ENCODE data around the gene EIF4EBP2. TPM values are rescaled to one million over a fixed set of nuclear protein-coding genes. Genes with fewer than 3 reads are reported as not detected.

EIF4EBP2 gene
- total and polyA plus RNA-seq, 2 donors (not counting 3 experiments of a cell fraction or from before 2014, with no cell fraction given): 18.2 to 47.0 TPM

- CTCF ChIA-PET: interaction anchor here (2.1 kb wide), 1 partner anchor 9 kb away, joined by 8 read pairs; no protein-coding TSS in a partner anchor
- H3K4me3 ChIP-seq (replicated peaks in 1 of 3; ENCODE audit: insufficient read depth in 1 of 3, low read depth in 1 of 3, low read length in 3 of 3): no peak overlapping the region
- dilution Hi-C loops (cut with MboI; ENCODE audit: extremely low pct_ligation_motif_present, low sequenced_read_pairs): no loop called here
- no peaks in the 10 kb centered on the region for H3K36me3 ChIP-seq (ENCODE audit: control insufficient read depth in 2 of 2, extremely low read depth in 1 of 2, insufficient read depth in 2 of 2, low read length in 2 of 2)
- H3K9me3 ChIP-seq (replicated peaks; ENCODE audit: control insufficient read depth, insufficient read depth, low read length): no peaks in the 10 kb centered on the region
- DNase-seq (ENCODE audit: low read depth, low spot score): no peak
- no peak overlapping the region for H3K27ac ChIP-seq (ENCODE audit: insufficient read depth, low read depth, low read length)
- no peak overlapping the region for H2AFZ ChIP-seq (ENCODE audit: low read depth, low read length)
- H3K27me3 ChIP-seq (ENCODE audit: control insufficient read depth in 2 of 2, insufficient read depth in 2 of 2, low read length in 2 of 2): peaks cover 10 to 13% of the 10 kb centered on the region in 2 experiments
- no TSS peak for BruUV-seq (replicated peaks)
- no peaks in the 10 kb centered on the region for H4K20me1 ChIP-seq (replicated peaks; ENCODE audit: control insufficient read depth, extremely low read depth, insufficient read depth, low read length)
- no peak overlapping the region for H3K9ac ChIP-seq (replicated peaks; ENCODE audit: extremely low read depth, insufficient read depth, low read length)
- TF ChIP-seq MYC (IDR thresholded peaks at IDR 0.05; ENCODE audit: low read depth, low read length) (no peak), POLR2A (IDR thresholded peaks at IDR 0.05; ENCODE audit: low read depth, low read length) (no peak), EZH2 (IDR thresholded peaks at IDR 0.05; ENCODE audit: borderline replicate concordance, low read depth, low read length, severe bottlenecking) (no peak), MAX (IDR thresholded peaks at IDR 0.05; ENCODE audit: insufficient read depth, insufficient read length) (no peak), JUN (IDR thresholded peaks at IDR 0.05; ENCODE audit: borderline replicate concordance, insufficient read depth, insufficient read length, low read depth) (no peak), GATA2 (IDR thresholded peaks at IDR 0.05; ENCODE audit: insufficient read depth, insufficient read length, low read depth, low read length) (no peak), CTCF (IDR thresholded peaks at IDR 0.05; ENCODE audit: extremely low read depth in 1 of 2, insufficient read depth in 1 of 2, low read depth in 1 of 2, low read length in 2 of 2) (no peak), FOS (IDR thresholded peaks at IDR 0.05; ENCODE audit: borderline replicate concordance, insufficient read depth, low read length) (no peak), POLR2AphosphoS5 (IDR thresholded peaks at IDR 0.05; ENCODE audit: insufficient read depth, low read depth, low read length) (no peak)
- no peak for FAIRE-seq
- H3K4me1 ChIP-seq (ENCODE audit: control insufficient read depth, extremely low read depth, insufficient read depth, low read length): no peaks in the 10 kb centered on the region
- H3K9me1 ChIP-seq (replicated peaks; ENCODE audit: control insufficient read depth, extremely low read depth, insufficient read depth, low read length): no peaks in the 10 kb centered on the region
- H3K4me2 ChIP-seq (ENCODE audit: insufficient read depth, low read length): no peak overlapping the region
- no peaks in the 10 kb centered on the region for H3K79me2 ChIP-seq (ENCODE audit: control insufficient read depth, insufficient read depth, low read length)
- intact Hi-C loops (cut with micrococcal nuclease): no loop called here
- POLR2A ChIA-PET: no interaction called here
These were observed 7.8 kb upstream of the EIF4EBP2 start for GRCh38 chr10:70396140-70396539.

All from endothelial cell of umbilical vein (primary cell).